GM12865 (cell line): ENCODE results near the gene ST8SIA6.

Experiments
- DNase-seq: peaks from one replicate; pipeline ENCODE4 v3.0.0; 2010; ENCODE audit warnings: low read depth
- H3K4me3 ChIP-seq: 2 replicates; pipeline ENCODE4 v1.5.1; 2011; ENCODE audit warnings: mild to moderate bottlenecking, low read depth, low read length, control low read depth
- CTCF ChIP-seq: IDR thresholded peaks from 2 replicates; pipeline ENCODE4 v1.5.1; 2011; ENCODE audit warnings: low read length, control low read depth, low read depth, inconsistent platforms; ENCODE audit not compliant: insufficient read depth; ENCODE audit errors: missing control alignments

The ST8SIA6 gene

DNA sequence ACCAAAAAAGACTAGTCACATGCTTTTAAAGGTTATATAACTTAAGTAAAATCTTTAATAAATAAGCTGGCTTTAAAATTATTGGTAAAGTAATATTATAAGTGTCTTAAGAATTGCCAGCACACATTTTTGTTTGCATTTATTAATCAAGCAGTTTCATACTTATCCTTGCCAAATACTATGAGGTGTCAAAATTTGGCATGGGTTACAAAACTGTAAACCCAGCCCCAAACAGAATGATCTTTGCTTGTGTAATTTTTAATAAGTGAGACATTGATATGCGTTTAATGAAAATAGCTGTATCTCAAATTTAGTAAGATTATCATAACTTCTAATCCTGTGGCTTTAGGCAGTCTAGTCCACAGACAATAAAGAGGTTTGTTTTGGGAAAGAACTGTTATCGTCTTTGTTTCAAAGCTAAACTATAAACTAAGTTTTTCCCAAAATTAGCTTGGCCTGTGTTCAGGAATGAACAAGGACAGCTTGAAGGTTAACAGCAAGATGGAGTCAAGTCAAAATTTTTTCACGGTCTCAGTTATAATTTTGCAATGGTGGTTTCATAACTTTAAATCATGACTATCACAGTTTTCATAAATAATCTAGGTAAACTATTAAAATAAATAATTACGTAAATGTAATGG is 72.8 kb downstream of the ST8SIA6 start:
- no peak for DNase-seq
- H3K4me3 ChIP-seq = no peak overlapping the region
- TF ChIP-seq CTCF = no peak

DNA sequence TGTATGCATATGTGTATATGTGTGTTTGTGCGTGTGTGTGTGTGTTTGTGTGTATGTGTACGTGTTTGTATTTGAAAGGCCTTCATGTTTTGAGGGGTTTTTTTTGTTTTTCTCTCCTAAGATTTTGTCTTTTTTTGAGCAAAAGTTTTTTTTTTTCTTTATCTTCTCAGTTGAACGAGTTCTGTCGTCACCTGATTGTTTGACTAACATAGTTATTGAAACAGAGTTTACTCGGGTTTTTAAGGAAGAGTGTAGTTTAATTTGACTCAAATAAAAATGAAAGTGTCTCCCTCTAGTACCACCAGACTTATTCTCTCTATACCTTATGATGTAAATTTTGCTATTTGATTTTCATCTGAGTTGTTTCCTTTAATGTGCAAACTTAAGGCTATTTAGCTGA is 73.5 kb downstream of the ST8SIA6 start:
- no peak overlapping the region for H3K4me3 ChIP-seq
- DNase-seq = no peak
- no peak for TF ChIP-seq CTCF

- no peak for TF ChIP-seq CTCF
- no peak overlapping the region for H3K4me3 ChIP-seq
- no peak for DNase-seq
Measured at GRCh38 chr10:17380016-17380415, 74.4 kb downstream of the ST8SIA6 start.

GRCh38 chr10:17379151-17379690 is 75.2 kb downstream of the ST8SIA6 start:
- no peak for TF ChIP-seq CTCF
- DNase-seq = no peak
- no peak overlapping the region for H3K4me3 ChIP-seq

DNA sequence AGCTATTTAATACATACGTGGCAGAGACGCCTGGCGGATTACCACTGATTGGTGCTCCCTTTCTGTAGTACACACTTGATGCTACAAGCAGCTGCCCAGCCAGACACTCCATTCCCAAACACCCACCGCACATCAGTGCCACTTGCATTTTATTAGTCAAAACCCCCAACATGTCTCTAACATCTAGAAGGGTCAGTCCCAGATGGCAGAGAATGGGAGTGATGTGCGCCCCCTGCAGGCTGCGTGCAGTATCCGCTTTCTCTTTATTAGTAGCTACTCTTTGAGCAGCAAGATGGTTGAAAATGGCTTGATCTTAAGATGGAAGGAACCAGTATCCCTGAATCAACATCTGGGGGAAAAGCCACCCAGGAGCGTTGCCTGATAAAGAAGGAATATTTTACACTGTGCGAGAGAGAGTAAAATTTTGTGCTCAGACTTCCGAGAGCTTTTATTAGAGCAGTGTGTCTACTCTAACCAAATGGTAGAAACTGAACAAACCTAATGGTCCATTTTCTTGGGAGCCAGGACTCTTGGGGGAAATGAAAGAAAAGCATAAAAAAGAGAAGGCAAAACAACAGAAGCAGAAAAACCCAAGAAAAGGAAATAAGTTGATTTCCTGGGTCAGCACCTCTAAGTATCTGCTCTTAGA is 78.3 kb downstream of the ST8SIA6 start:
- peak; percentile 67 for TF ChIP-seq CTCF
- H3K4me3 ChIP-seq = no peak overlapping the region
- peak; percentile 46 for DNase-seq

DNA sequence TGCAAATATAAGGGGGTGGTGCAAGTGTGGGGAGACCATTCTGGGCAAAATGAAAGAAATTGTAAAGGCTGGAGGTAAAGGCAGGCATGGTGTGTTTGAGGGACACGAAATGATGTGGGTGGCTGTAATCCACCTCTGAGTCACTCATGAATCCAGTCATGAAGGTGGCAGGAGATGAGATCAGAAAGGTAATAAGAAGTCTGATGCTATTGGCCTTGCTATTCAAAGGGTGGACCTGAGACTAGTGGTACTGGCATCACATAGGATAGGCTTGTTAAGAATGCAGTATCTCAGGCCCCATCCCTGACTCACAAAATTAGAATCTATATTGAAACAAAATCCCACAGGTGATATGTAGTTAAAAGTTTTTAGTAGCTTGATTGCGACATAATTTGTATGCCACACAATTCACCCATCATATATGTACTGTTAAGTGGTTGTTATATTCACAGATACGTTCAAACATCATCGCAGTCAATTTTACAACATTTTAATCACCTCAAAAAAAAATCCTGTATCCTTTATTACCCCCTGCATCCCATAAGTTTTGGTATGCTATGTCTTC is 85.6 kb downstream of the ST8SIA6 start:
- no peak for TF ChIP-seq CTCF
- no peak overlapping the region for H3K4me3 ChIP-seq

DNA sequence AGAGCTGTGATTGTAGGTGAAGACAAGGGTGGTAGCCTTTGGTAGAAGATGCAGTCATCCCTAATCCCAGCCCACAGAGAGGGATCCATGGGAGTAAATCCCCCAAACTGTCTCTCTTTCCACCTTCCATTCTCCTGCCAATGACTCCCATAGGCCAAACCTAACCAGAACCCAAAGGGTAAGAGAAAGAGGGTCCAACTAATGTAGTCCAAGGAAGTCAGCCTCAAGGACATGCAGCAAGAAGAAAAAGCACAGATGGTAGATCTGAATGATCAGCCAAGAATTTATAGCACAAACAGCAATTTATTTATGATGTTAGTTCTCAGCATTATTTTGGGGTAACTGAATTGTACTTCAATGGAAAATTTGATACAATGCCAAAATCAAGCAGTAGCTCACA is 87.7 kb downstream of the ST8SIA6 start:
- TF ChIP-seq CTCF = no peak
- no peak overlapping the region for H3K4me3 ChIP-seq
- no peak for DNase-seq

More for the DNA sequence above, 85.6 kb downstream of the ST8SIA6 start:
- no peak for DNase-seq
